Smooth muscle cell (in vitro differentiated cells): ENCODE data around the gene ENPP7. TPM values are rescaled to one million over a fixed set of nuclear protein-coding genes. Genes with fewer than 3 reads are reported as not detected.

Source experiments
- DNase-seq: peaks from one replicate; lab custom pipeline; 2025; ENCODE audit not compliant: unreplicated experiment; lab: John Stamatoyannopoulos, UW
- H2AFZ ChIP-seq: fragments of 200-600 bp; sonication (generic); 2 replicates; pipeline ENCODE4 v1.6.0; 2016; ENCODE audit warnings: antibody characterized with exemption, low read depth, mild to moderate bottlenecking
- H3F3A ChIP-seq: fragments of 200-600 bp; sonication (generic); 2 replicates; pipeline ENCODE4 v1.6.0; 2017; ENCODE audit warnings: antibody characterized with exemption, low read depth
- H3K27ac ChIP-seq: fragments of 200-600 bp; sonication (generic); 2 replicates; pipeline ENCODE4 v1.5.1; 2016; ENCODE audit warnings: low read depth, mild to moderate bottlenecking
- H3K27me3 ChIP-seq: fragments of 200-600 bp; sonication (generic); 2 replicates; pipeline ENCODE4 v1.6.1; 2016; ENCODE audit warnings: low read depth, mild to moderate bottlenecking
- H3K36me3 ChIP-seq: fragments of 200-600 bp; sonication (generic); 2 replicates; pipeline ENCODE4 v1.5.1; 2016; ENCODE audit warnings: low read depth
- H3K4me1 ChIP-seq: fragments of 200-600 bp; sonication (generic); 2 replicates; pipeline ENCODE4 v1.5.1; 2016; ENCODE audit warnings: low read depth
- H3K4me2 ChIP-seq: fragments of 200-600 bp; sonication (generic); 2 replicates; pipeline ENCODE4 v1.6.0; 2016; ENCODE audit warnings: mild to moderate bottlenecking
- H3K4me3 ChIP-seq: fragments of 200-600 bp; sonication (generic); 2 replicates; pipeline ENCODE4 v1.5.1; 2016; ENCODE audit warnings: mild to moderate bottlenecking
- H3K79me2 ChIP-seq: fragments of 200-600 bp; sonication (generic); 2 replicates; pipeline ENCODE4 v1.6.0; 2016; ENCODE audit warnings: low read depth, mild to moderate bottlenecking
- H3K9ac ChIP-seq: fragments of 200-600 bp; sonication (generic); 2 replicates; pipeline ENCODE4 v1.6.0; 2016; ENCODE audit warnings: low read depth
- H3K9me3 ChIP-seq: fragments of 200-600 bp; sonication (generic); replicated peaks from 2 replicates; pipeline ENCODE4 v1.5.1; 2016; ENCODE audit warnings: low read depth
- H4K20me1 ChIP-seq: fragments of 200-600 bp; sonication (generic); 2 replicates; pipeline ENCODE4 v1.6.0; 2016; ENCODE audit warnings: low read depth
- WGBS: methylation state at CpG from one replicate; pipeline ENCODE4 v1.1.7; 2016; ENCODE audit warnings: low lambda C conversion rate; 5-methylcytosine and 5-hydroxymethylcytosine counted together
- polyA plus RNA-seq: library from polyadenylated mRNA; unstranded; fragments of >200 nt; fragmentation: Nextera tagmentation; extraction: Ambion mirVana; gene quantifications from 2 replicates; pipeline ENCODE4 v1.2.1, GENCODE V29; 2016
- total RNA-seq: library from RNA; depleted of rRNA; stranded (reverse); fragments of >200 nt; gene quantifications from 2 replicates; pipeline ENCODE4 v1.2.3, GENCODE V29; 2014
- TF ChIP-seq, protein P1 (sequence below): fragments of 200-600 bp; sonication (generic); IDR thresholded peaks from 2 replicates; pipeline ENCODE4 v1.5.1; 2017; ENCODE audit warnings: borderline replicate concordance, mild to moderate bottlenecking, antibody characterized with exemption; ENCODE audit not compliant: insufficient read depth, poor library complexity, severe bottlenecking

The ENPP7 gene
- total and polyA plus RNA-seq, 2 experiments from 2014 or later: not detected

DNA sequence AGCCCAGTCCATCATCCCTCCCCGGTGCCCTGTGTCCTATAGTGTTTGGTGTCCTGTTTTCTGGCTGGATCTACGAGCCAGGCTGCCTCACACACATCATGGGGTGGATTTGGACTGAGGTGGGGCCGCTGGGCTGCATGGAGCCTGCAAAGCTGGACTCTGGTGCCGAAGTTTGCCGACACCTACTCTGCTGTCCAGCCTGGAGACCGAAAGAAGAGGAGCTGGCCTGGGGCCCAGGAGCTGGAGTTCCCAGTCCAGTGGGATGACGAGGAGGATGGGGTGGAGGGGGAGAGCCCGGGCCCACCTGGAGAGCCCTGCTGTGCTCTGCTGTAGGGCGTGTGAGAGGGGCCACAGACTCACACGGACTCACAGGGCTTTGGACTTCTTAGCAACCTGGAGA is 40.3 kb upstream of the ENPP7 start:
- H3K9me3 ChIP-seq: no peaks in the 10 kb centered on the region
- H4K20me1 ChIP-seq: no peaks in the 10 kb centered on the region
- no peak overlapping the region for H3K4me3 ChIP-seq
- no peak overlapping the region for H3K9ac ChIP-seq
- H3K4me1 ChIP-seq: no peaks in the 10 kb centered on the region
- H3K36me3 ChIP-seq: no peaks in the 10 kb centered on the region
- no peak overlapping the region for H2AFZ ChIP-seq
- DNase-seq: no peak
- TF ChIP-seq, protein P1, sequence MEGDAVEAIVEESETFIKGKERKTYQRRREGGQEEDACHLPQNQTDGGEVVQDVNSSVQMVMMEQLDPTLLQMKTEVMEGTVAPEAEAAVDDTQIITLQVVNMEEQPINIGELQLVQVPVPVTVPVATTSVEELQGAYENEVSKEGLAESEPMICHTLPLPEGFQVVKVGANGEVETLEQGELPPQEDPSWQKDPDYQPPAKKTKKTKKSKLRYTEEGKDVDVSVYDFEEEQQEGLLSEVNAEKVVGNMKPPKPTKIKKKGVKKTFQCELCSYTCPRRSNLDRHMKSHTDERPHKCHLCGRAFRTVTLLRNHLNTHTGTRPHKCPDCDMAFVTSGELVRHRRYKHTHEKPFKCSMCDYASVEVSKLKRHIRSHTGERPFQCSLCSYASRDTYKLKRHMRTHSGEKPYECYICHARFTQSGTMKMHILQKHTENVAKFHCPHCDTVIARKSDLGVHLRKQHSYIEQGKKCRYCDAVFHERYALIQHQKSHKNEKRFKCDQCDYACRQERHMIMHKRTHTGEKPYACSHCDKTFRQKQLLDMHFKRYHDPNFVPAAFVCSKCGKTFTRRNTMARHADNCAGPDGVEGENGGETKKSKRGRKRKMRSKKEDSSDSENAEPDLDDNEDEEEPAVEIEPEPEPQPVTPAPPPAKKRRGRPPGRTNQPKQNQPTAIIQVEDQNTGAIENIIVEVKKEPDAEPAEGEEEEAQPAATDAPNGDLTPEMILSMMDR: no peak
- peaks cover 2% of the 10 kb centered on the region for H3K27me3 ChIP-seq
- no peak overlapping the region for H3K4me2 ChIP-seq
- no peak overlapping the region for H3K27ac ChIP-seq
- H3K79me2 ChIP-seq: no peaks in the 10 kb centered on the region
- H3F3A ChIP-seq: no peaks in the 10 kb centered on the region
- 72% methylated on average over 10 of the region's 10 CpGs for WGBS

DNA sequence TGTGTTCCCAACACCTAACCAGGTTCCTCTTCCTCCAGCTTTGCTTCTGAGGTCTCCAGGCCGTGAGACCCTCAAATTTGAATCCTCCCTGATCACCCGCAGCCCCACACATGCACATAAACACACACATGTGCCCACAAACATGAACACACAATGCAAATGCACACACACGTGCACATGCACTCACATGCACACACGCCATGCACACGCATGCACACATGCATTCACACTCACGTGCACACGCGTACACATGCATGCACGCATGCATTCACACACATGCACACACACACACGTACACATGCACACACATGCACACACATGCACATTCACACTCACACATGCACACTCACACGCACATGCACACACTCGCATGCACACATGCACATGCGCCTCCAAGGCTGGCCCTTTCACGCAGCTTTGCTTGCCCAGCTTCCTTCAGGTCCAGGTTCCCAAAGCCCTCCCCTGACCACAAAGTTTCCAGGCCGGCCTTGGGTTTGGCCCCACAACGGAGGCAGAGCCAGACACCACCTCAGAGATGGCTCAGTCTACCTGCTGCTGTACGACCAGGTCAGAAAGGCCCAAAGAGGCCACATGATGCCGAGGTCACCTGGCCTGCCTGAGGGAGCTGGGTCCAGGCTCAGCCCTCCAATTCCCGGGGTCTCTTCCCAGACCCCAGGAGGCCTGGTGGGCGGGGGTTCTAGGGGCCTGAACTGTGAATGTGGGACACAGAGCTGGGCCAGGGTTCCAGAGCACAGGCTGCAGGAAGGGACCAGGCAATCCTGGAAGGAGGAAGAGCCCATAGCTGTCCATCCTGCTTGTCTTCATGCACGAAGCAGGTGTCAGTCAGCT is 39.5 kb upstream of the ENPP7 start:
- H4K20me1 ChIP-seq: no peaks in the 10 kb centered on the region
- H3K9ac ChIP-seq: no peak overlapping the region
- no peaks in the 10 kb centered on the region for H3K36me3 ChIP-seq
- no peak overlapping the region for H3K4me3 ChIP-seq
- H3K4me1 ChIP-seq: peaks cover 5% of the 10 kb centered on the region
- no peak overlapping the region for H3K27ac ChIP-seq
- no peaks in the 10 kb centered on the region for H3K79me2 ChIP-seq
- H3K4me2 ChIP-seq: no peak overlapping the region
- 84% methylated on average over 21 of the region's 21 CpGs for WGBS
- H3F3A ChIP-seq: no peaks in the 10 kb centered on the region
- H3K9me3 ChIP-seq: no peaks in the 10 kb centered on the region
- H3K27me3 ChIP-seq: peaks cover 2% of the 10 kb centered on the region
- no peak overlapping the region for H2AFZ ChIP-seq
- TF ChIP-seq, protein P1: no peak
- no peak for DNase-seq

DNA sequence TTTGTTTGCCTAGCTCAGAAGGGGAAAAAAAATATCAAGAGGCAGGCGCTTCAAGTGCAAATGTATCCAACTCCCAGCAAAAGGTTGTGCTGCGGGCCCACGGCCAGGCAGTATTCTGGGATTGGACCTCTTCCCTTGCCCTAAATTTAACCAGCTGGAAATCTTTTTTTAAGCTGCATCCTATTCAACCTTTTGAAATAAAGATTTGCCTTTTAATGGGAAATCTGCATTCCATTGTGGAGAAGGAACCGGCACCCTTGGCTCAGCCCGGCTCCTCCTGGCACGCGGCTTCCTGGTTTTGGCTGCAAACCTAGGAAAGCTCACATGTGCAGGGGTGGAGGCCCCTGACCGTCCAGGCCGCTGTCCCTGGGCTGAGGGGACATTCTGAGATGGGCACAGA is 38.8 kb upstream of the ENPP7 start:
- H3K9ac ChIP-seq: no peak overlapping the region
- no peaks in the 10 kb centered on the region for H3F3A ChIP-seq
- H3K4me1 ChIP-seq: peaks cover 5% of the 10 kb centered on the region
- H3K9me3 ChIP-seq: no peaks in the 10 kb centered on the region
- H3K4me2 ChIP-seq: no peak overlapping the region
- H3K79me2 ChIP-seq: no peaks in the 10 kb centered on the region
- no peaks in the 10 kb centered on the region for H4K20me1 ChIP-seq
- no peak overlapping the region for H3K4me3 ChIP-seq
- 73% methylated on average over 9 of the region's 9 CpGs for whole genome bisulfite sequencing
- H3K27me3 ChIP-seq: peaks cover 2% of the 10 kb centered on the region
- TF ChIP-seq, protein P1: no peak
- H2AFZ ChIP-seq: no peak overlapping the region
- no peaks in the 10 kb centered on the region for H3K36me3 ChIP-seq
- H3K27ac ChIP-seq: no peak overlapping the region
- no peak for DNase-seq

DNA sequence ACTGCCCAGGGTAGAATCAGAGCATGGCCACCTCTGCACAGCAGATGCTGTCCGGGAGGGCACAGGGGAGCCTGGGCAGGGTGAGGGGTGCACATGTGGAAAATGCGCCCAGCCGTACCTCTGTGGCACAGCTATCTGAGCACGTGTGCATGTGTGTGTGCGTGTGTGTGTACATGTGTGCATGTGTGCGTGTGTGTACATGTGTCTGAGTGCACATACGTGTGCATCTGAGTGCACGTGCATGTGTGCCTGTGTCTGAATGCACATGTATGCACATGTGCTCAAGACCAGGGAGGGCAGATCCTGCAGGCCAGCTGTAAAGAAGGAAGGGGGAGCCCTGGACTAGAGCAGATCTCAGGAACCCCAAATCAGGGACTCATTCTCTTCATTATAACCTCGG is 37.3 kb upstream of the ENPP7 start:
- Histone ChIP-seq H2AFZ (no peak overlapping the region), H3K79me2 (no peaks in the 10 kb centered on the region), H3F3A (no peaks in the 10 kb centered on the region), H3K27me3 (peaks cover 2% of the 10 kb centered on the region), H4K20me1 (no peaks in the 10 kb centered on the region), H3K36me3 (no peaks in the 10 kb centered on the region), H3K4me3 (no peak overlapping the region), H3K27ac (no peak overlapping the region), H3K9ac (no peak overlapping the region), H3K4me2 (no peak overlapping the region), H3K9me3 (no peaks in the 10 kb centered on the region), H3K4me1 (peaks cover 5% of the 10 kb centered on the region)
- no peak for DNase-seq
- 71% methylated on average over 9 of the region's 9 CpGs for WGBS
- TF ChIP-seq, protein P1: no peak
